ENCODE data around the gene HELT. TPM values are rescaled to one million over a fixed set of nuclear protein-coding genes. Genes with fewer than 3 reads are reported as not detected.

The HELT gene
- total RNA-seq, 1 experiment from 2014 or later: not detected

- no peaks in the 10 kb centered on the region for H3K79me2 ChIP-seq (ENCODE audit: low read length)
- ChIA-PET POLR2A (ENCODE audit: unreplicated experiment) (no interaction called here), CTCF (no interaction called here)
- TF ChIP-seq EZH2 (IDR thresholded peaks at IDR 0.05; ENCODE audit: low read length, unreplicated experiment) (no peak), EZH2phosphoT487 (IDR thresholded peaks at IDR 0.05; ENCODE audit: borderline replicate concordance, low read length) (no peak), CTCF (conservative IDR thresholded peaks at IDR 0.05; ENCODE audit: low read depth, low read length) (no peak)
- H3K4me1 ChIP-seq (ENCODE audit: insufficient read depth, low read length): no peaks in the 10 kb centered on the region
- no TSS peak for BruUV-seq (replicated peaks)
- no peaks in the 10 kb centered on the region for H3K36me3 ChIP-seq (ENCODE audit: low read depth, low read length)
- no peak for ATAC-seq
- H3K9me2 ChIP-seq (replicated peaks; ENCODE audit: low read length): no peaks in the 10 kb centered on the region
- no peak overlapping the region for H3K9ac ChIP-seq (ENCODE audit: low read length)
- H3K27ac ChIP-seq (ENCODE audit: low read length): no peak overlapping the region
- DNase-seq: no peak
- no peak overlapping the region for H2AFZ ChIP-seq (ENCODE audit: low read length)
- intact Hi-C loops (cut with micrococcal nuclease): loop anchor here (10.0 kb wide), 1 partner anchor 559 kb away; no protein-coding TSS in a partner anchor
- H3F3A ChIP-seq (ENCODE audit: low read length, unreplicated experiment): no peaks in the 10 kb centered on the region
- peaks cover 22% of the 10 kb centered on the region for H3K27me3 ChIP-seq (ENCODE audit: low read length)
- H3K4me2 ChIP-seq (ENCODE audit: low read length): no peak overlapping the region
- no peaks in the 10 kb centered on the region for H4K20me1 ChIP-seq (ENCODE audit: low read length)
- H3K4me3 ChIP-seq (ENCODE audit: low read length): no peak overlapping the region
- no peaks in the 10 kb centered on the region for H3K9me3 ChIP-seq (ENCODE audit: low read length)
Observed at GRCh38 chr4:185036019-185036418, 17.7 kb downstream of the HELT start.

GRCh38 chr4:185036842-185037241 is 18.6 kb downstream of the HELT start:
- Histone ChIP-seq H3K4me3 (ENCODE audit: low read length) (no peak overlapping the region), H2AFZ (ENCODE audit: low read length) (no peak overlapping the region), H3K79me2 (ENCODE audit: low read length) (no peaks in the 10 kb centered on the region), H3F3A (ENCODE audit: low read length, unreplicated experiment) (no peaks in the 10 kb centered on the region), H3K27me3 (ENCODE audit: low read length) (peaks cover 13% of the 10 kb centered on the region), H3K9me3 (ENCODE audit: low read length) (no peaks in the 10 kb centered on the region), H3K4me2 (ENCODE audit: low read length) (no peak overlapping the region), H3K4me1 (ENCODE audit: insufficient read depth, low read length) (no peaks in the 10 kb centered on the region), H3K9me2 (replicated peaks; ENCODE audit: low read length) (no peaks in the 10 kb centered on the region), H3K9ac (ENCODE audit: low read length) (no peak overlapping the region), H3K27ac (ENCODE audit: low read length) (no peak overlapping the region), H4K20me1 (ENCODE audit: low read length) (no peaks in the 10 kb centered on the region), H3K36me3 (ENCODE audit: low read depth, low read length) (no peaks in the 10 kb centered on the region)
- POLR2A ChIA-PET (ENCODE audit: unreplicated experiment): no interaction called here
- BruUV-seq (replicated peaks): no TSS peak
- DNase-seq: no peak
- no peak for ATAC-seq
- TF ChIP-seq CTCF (conservative IDR thresholded peaks at IDR 0.05; ENCODE audit: low read depth, low read length) (no peak), EZH2phosphoT487 (IDR thresholded peaks at IDR 0.05; ENCODE audit: borderline replicate concordance, low read length) (no peak), EZH2 (IDR thresholded peaks at IDR 0.05; ENCODE audit: low read length, unreplicated experiment) (no peak)
- intact Hi-C loops (cut with micrococcal nuclease): loop anchor here (10.0 kb wide), 1 partner anchor 558 kb away; no protein-coding TSS in a partner anchor
- CTCF ChIA-PET: no interaction called here

- Histone ChIP-seq H3K79me2 (ENCODE audit: low read length) (no peaks in the 10 kb centered on the region), H3K36me3 (ENCODE audit: low read depth, low read length) (no peaks in the 10 kb centered on the region), H3K4me2 (ENCODE audit: low read length) (peak overlapping the region; percentile 85), H2AFZ (ENCODE audit: low read length) (peak overlapping the region; percentile 71), H3K27me3 (ENCODE audit: low read length) (peaks cover 17% of the 10 kb centered on the region), H3F3A (ENCODE audit: low read length, unreplicated experiment) (no peaks in the 10 kb centered on the region), H3K4me3 (ENCODE audit: low read length) (peak overlapping the region; percentile 51; the same call in 1 of the 2 replicates), H3K27ac (ENCODE audit: low read length) (no peak overlapping the region), H3K9me3 (ENCODE audit: low read length) (no peaks in the 10 kb centered on the region), H3K4me1 (ENCODE audit: insufficient read depth, low read length) (no peaks in the 10 kb centered on the region), H3K9ac (ENCODE audit: low read length) (no peak overlapping the region), H3K9me2 (replicated peaks; ENCODE audit: low read length) (no peaks in the 10 kb centered on the region), H4K20me1 (ENCODE audit: low read length) (no peaks in the 10 kb centered on the region)
- BruUV-seq (replicated peaks): no TSS peak
- DNase-seq (peak; percentile 54), ATAC-seq (peak; percentile 86)
- TF ChIP-seq CTCF (conservative IDR thresholded peaks at IDR 0.05; ENCODE audit: low read depth, low read length) (peak; percentile 77), EZH2 (IDR thresholded peaks at IDR 0.05; ENCODE audit: low read length, unreplicated experiment) (no peak)
- ChIA-PET POLR2A (ENCODE audit: unreplicated experiment) (no interaction called here), CTCF (interaction anchor here (1.0 to 2.8 kb wide), 4 partner anchors 56 to 144 kb away, joined by 3 to 25 read pairs (median 10); no protein-coding TSS in a partner anchor)
- intact Hi-C loops (cut with micrococcal nuclease): loop anchor here (1.0 to 10.0 kb wide), 3 partner anchors 57 to 555 kb away; no protein-coding TSS in a partner anchor
Observed at GRCh38 chr4:185039508-185040273, 21.4 kb downstream of the HELT start.
